HEK293 (cell line): ENCODE results near the gene INSM2.

Experiments
- CTCF ChIA-PET: fragments of 350-600 bp; formaldehyde crosslinking; extraction: SDS; loops from one replicate; lab custom pipeline; 2021; ENCODE audit warnings: antibody characterized with exemption; lab: Yijun Ruan, JAX
- POLR2A ChIA-PET: fragments of 300-600 bp; formaldehyde crosslinking; extraction: SDS; loops from one replicate; lab custom pipeline; 2020; ENCODE audit warnings: antibody characterized with exemption, inconsistent platforms; lab: Yijun Ruan, JAX
- H3K27ac ChIP-seq: fragments of 200-500 bp; sonication (Bioruptor generic); 2 replicates; pipeline ENCODE4 v1.5.1; 2014; ENCODE audit warnings: low read depth, low read length, control low read depth, inconsistent platforms; ENCODE audit errors: extremely low read depth
- H3K36me3 ChIP-seq, 2 experiments: fragments of 200-500 bp in 1 of 2; sonication (Bioruptor generic) in 1 of 2; 1 replicate in 1 of 2; 2 replicates in 1 of 2; pipeline ENCODE4 v1.5.1; 2014 to 2017; ENCODE audit warnings: inconsistent platforms in 2 of 2, low read length in 2 of 2; ENCODE audit not compliant: control insufficient read depth in 2 of 2, insufficient read depth in 1 of 2
- H3K4me1 ChIP-seq: fragments of 200-500 bp; sonication (Bioruptor generic); 2 replicates; pipeline ENCODE4 v1.5.1; 2014; ENCODE audit warnings: mild to moderate bottlenecking, low read length, inconsistent platforms; ENCODE audit not compliant: control insufficient read depth, insufficient read depth
- H3K4me3 ChIP-seq: 2 replicates; pipeline ENCODE4 v1.5.1; 2011; ENCODE audit warnings: low read depth, mild to moderate bottlenecking, control low read depth, low read length, moderate library complexity
- H3K9me3 ChIP-seq: fragments of 200-500 bp; sonication (Bioruptor generic); 2 replicates; pipeline ENCODE4 v1.5.1; 2014; ENCODE audit warnings: low read depth, low read length, inconsistent platforms; ENCODE audit not compliant: control insufficient read depth, insufficient read depth
- GLI4 ChIP-seq: fragments of 450-650 bp; formaldehyde crosslinking; IDR thresholded peaks from 2 replicates; pipeline ENCODE4 v1.5.1; 2016; ENCODE audit warnings: missing biosample characterization, missing genetic modification characterization
- KLF7 ChIP-seq: fragments of 450-650 bp; formaldehyde crosslinking; IDR thresholded peaks from 2 replicates; pipeline ENCODE4 v1.5.1; 2016; ENCODE audit warnings: missing biosample characterization, missing genetic modification characterization, borderline replicate concordance
- ZNF133 ChIP-seq: fragments of 450-650 bp; formaldehyde crosslinking; IDR thresholded peaks from 2 replicates; pipeline ENCODE4 v1.5.1; 2016; ENCODE audit warnings: missing biosample characterization, missing genetic modification characterization
- ZNF157 ChIP-seq: fragments of 450-650 bp; formaldehyde crosslinking; IDR thresholded peaks from 2 replicates; pipeline ENCODE4 v1.5.1; 2016; ENCODE audit warnings: missing biosample characterization, missing genetic modification characterization
- ZNF184 ChIP-seq: fragments of 450-650 bp; IDR thresholded peaks from 2 replicates; pipeline ENCODE4 v1.5.1; 2018; ENCODE audit warnings: missing biosample characterization, mild to moderate bottlenecking, missing genetic modification characterization
- ZNF202 ChIP-seq: fragments of 450-650 bp; formaldehyde crosslinking; IDR thresholded peaks from 2 replicates; pipeline ENCODE4 v1.5.1; 2016; ENCODE audit warnings: missing biosample characterization, missing genetic modification characterization, borderline replicate concordance
- ZNF221 ChIP-seq: fragments of 450-650 bp; formaldehyde crosslinking; IDR thresholded peaks from 2 replicates; pipeline ENCODE4 v1.5.1; 2017; ENCODE audit warnings: missing biosample characterization, missing genetic modification characterization, borderline replicate concordance
- ZNF223 ChIP-seq: fragments of 450-650 bp; formaldehyde crosslinking; IDR thresholded peaks from 2 replicates; pipeline ENCODE4 v1.5.1; 2016; ENCODE audit warnings: missing biosample characterization, missing genetic modification characterization
- ZNF248 ChIP-seq: fragments of 450-650 bp; formaldehyde crosslinking; IDR thresholded peaks from 2 replicates; pipeline ENCODE4 v1.5.1; 2017; ENCODE audit warnings: missing biosample characterization, missing genetic modification characterization
- ZNF335 ChIP-seq: fragments of 450-650 bp; formaldehyde crosslinking; conservative IDR thresholded peaks from 2 replicates; pipeline ENCODE4 v1.5.1; 2016; ENCODE audit warnings: missing biosample characterization, missing genetic modification characterization
- ZNF354C ChIP-seq: fragments of 450-650 bp; formaldehyde crosslinking; IDR thresholded peaks from 2 replicates; pipeline ENCODE4 v1.5.1; 2016; ENCODE audit warnings: missing biosample characterization, missing genetic modification characterization, low read depth, borderline replicate concordance
- ZNF394 ChIP-seq: fragments of 450-650 bp; formaldehyde crosslinking; IDR thresholded peaks from 2 replicates; pipeline ENCODE4 v1.5.1; 2016; ENCODE audit warnings: missing biosample characterization, missing genetic modification characterization, mild to moderate bottlenecking, moderate library complexity, borderline replicate concordance
- ZNF501 ChIP-seq: fragments of 450-650 bp; formaldehyde crosslinking; IDR thresholded peaks from 2 replicates; pipeline ENCODE4 v1.5.1; 2016; ENCODE audit warnings: missing biosample characterization, missing genetic modification characterization
- ZNF529 ChIP-seq: fragments of 450-650 bp; formaldehyde crosslinking; IDR thresholded peaks from 2 replicates; pipeline ENCODE4 v1.5.1; 2017; ENCODE audit warnings: missing genetic modification characterization, missing biosample characterization; ENCODE audit not compliant: insufficient replicate concordance
- ZNF555 ChIP-seq: fragments of 450-650 bp; formaldehyde crosslinking; conservative IDR thresholded peaks from 2 replicates; pipeline ENCODE4 v1.5.1; 2017; ENCODE audit warnings: missing biosample characterization, mild to moderate bottlenecking, missing genetic modification characterization, inconsistent platforms
- ZNF571 ChIP-seq: fragments of 450-650 bp; formaldehyde crosslinking; IDR thresholded peaks from 2 replicates; pipeline ENCODE4 v1.5.0; 2017; ENCODE audit warnings: missing biosample characterization, missing genetic modification characterization
- ZNF654 ChIP-seq: fragments of 450-650 bp; formaldehyde crosslinking; IDR thresholded peaks from 2 replicates; pipeline ENCODE4 v1.5.1; 2016; ENCODE audit warnings: low read depth, missing biosample characterization, missing genetic modification characterization
- ZNF658 ChIP-seq: fragments of 450-650 bp; formaldehyde crosslinking; IDR thresholded peaks from 2 replicates; pipeline ENCODE4; 2016; ENCODE audit warnings: missing biosample characterization, missing genetic modification characterization
- ZNF768 ChIP-seq: fragments of 450-650 bp; formaldehyde crosslinking; IDR thresholded peaks from 2 replicates; pipeline ENCODE4 v1.5.1; 2018; ENCODE audit warnings: missing biosample characterization, mild to moderate bottlenecking, missing genetic modification characterization
- ZNF777 ChIP-seq: fragments of 450-650 bp; formaldehyde crosslinking; IDR thresholded peaks from 2 replicates; pipeline ENCODE4 v1.5.1; 2017; ENCODE audit warnings: missing biosample characterization, missing genetic modification characterization, borderline replicate concordance
- TF ChIP-seq, protein P1 (sequence below): fragments of 450-650 bp; formaldehyde crosslinking; IDR thresholded peaks from 2 replicates; pipeline ENCODE4 v1.5.1; 2017; ENCODE audit warnings: missing biosample characterization, missing genetic modification characterization
- TF ChIP-seq, protein P2 (sequence below): fragments of 450-650 bp; formaldehyde crosslinking; IDR thresholded peaks from 2 replicates; pipeline ENCODE4 v1.5.1; 2016; ENCODE audit warnings: missing biosample characterization, missing genetic modification characterization, borderline replicate concordance
- TF ChIP-seq, protein P3 (sequence below): fragments of 450-650 bp; formaldehyde crosslinking; IDR thresholded peaks from 2 replicates; pipeline ENCODE4 v1.5.1; 2016; ENCODE audit warnings: missing biosample characterization, missing genetic modification characterization

INSM2 gene

DNA sequence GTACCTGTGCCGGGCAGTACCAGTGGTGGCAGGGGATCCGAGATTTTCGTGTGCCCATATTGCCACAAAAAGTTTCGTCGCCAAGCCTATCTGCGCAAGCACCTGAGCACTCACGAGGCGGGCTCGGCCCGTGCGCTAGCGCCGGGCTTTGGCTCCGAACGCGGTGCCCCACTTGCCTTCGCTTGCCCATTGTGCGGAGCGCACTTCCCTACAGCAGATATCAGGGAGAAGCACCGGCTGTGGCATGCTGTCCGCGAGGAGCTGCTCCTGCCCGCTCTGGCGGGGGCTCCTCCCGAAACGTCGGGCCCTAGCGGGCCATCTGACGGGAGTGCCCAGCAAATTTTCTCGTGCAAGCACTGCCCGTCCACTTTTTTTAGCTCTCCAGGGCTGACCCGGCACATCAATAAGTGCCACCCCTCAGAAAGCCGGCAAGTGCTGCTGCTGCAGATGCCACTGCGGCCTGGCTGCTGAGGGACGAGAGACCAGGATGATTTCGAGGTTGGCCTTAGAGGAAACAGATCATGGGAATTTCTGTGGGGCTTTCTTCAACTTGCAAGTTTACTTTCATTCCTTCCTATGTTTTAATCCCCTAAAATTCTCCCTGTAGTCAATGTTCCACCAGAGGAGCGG, 1.6 kb downstream of the INSM2 start:
- ChIA-PET CTCF (no interaction called here), POLR2A (no interaction called here)
- Histone ChIP-seq H3K4me3 (peak overlapping the region; percentile 50), H3K9me3 (no peaks in the 10 kb centered on the region), H3K4me1 (peaks cover 4% of the 10 kb centered on the region; the same call in 1 of the 2 replicates), H3K27ac (no peak overlapping the region), H3K36me3 (no peaks in the 10 kb centered on the region; a peak in 1 of 3 replicates)
- TF ChIP-seq ZNF394 (0 out of 2 replicates have a peak, but pooled peaks have one; percentile 2), ZNF335 (tag by site-specific recombination) (peak; percentile 64), ZNF184 (tag by site-specific recombination) (no peak), ZNF133 (tag by site-specific recombination) (no peak), ZNF501 (tag by site-specific recombination) (peak; percentile 14; the same call in 1 of the 2 replicates), ZNF529 (no peak), ZNF202 (tag by site-specific recombination) (peak; percentile 99), ZNF157 (tag by site-specific recombination) (no peak)
- TF ChIP-seq, protein P1, sequence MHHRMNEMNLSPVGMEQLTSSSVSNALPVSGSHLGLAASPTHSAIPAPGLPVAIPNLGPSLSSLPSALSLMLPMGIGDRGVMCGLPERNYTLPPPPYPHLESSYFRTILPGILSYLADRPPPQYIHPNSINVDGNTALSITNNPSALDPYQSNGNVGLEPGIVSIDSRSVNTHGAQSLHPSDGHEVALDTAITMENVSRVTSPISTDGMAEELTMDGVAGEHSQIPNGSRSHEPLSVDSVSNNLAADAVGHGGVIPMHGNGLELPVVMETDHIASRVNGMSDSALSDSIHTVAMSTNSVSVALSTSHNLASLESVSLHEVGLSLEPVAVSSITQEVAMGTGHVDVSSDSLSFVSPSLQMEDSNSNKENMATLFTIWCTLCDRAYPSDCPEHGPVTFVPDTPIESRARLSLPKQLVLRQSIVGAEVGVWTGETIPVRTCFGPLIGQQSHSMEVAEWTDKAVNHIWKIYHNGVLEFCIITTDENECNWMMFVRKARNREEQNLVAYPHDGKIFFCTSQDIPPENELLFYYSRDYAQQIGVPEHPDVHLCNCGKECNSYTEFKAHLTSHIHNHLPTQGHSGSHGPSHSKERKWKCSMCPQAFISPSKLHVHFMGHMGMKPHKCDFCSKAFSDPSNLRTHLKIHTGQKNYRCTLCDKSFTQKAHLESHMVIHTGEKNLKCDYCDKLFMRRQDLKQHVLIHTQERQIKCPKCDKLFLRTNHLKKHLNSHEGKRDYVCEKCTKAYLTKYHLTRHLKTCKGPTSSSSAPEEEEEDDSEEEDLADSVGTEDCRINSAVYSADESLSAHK (tag by site-specific recombination) = no peak

DNA sequence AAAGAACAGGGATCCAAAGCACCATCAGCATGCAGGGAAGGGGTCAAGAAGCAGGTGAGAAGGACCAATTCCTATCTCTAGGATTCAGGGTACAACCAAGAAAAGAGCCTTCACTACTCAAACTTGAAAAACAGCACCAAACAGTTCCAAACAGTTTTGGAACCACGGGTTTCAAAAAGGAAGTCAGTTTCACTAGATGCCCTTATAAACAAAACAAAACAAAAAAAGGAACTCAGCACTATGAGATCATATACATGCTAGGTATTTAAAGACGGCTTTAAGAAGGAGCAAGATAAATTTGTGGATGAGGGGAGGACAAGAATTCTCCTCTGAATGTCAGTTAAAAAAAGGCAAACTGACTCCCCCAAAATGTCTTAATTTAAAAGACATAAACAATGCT, 6.0 kb downstream of the INSM2 start:
- Histone ChIP-seq H3K4me1 (0 out of 2 replicates have a peak, but pooled peaks cover under 1% of the 10 kb centered on the region), H3K9me3 (no peaks in the 10 kb centered on the region), H3K27ac (no peak overlapping the region), H3K36me3 (no peaks in the 10 kb centered on the region; a peak in 1 of 3 replicates), H3K4me3 (no peak overlapping the region)
- CTCF ChIA-PET = no interaction called here
- POLR2A ChIA-PET = no interaction called here
- TF ChIP-seq, protein P2, sequence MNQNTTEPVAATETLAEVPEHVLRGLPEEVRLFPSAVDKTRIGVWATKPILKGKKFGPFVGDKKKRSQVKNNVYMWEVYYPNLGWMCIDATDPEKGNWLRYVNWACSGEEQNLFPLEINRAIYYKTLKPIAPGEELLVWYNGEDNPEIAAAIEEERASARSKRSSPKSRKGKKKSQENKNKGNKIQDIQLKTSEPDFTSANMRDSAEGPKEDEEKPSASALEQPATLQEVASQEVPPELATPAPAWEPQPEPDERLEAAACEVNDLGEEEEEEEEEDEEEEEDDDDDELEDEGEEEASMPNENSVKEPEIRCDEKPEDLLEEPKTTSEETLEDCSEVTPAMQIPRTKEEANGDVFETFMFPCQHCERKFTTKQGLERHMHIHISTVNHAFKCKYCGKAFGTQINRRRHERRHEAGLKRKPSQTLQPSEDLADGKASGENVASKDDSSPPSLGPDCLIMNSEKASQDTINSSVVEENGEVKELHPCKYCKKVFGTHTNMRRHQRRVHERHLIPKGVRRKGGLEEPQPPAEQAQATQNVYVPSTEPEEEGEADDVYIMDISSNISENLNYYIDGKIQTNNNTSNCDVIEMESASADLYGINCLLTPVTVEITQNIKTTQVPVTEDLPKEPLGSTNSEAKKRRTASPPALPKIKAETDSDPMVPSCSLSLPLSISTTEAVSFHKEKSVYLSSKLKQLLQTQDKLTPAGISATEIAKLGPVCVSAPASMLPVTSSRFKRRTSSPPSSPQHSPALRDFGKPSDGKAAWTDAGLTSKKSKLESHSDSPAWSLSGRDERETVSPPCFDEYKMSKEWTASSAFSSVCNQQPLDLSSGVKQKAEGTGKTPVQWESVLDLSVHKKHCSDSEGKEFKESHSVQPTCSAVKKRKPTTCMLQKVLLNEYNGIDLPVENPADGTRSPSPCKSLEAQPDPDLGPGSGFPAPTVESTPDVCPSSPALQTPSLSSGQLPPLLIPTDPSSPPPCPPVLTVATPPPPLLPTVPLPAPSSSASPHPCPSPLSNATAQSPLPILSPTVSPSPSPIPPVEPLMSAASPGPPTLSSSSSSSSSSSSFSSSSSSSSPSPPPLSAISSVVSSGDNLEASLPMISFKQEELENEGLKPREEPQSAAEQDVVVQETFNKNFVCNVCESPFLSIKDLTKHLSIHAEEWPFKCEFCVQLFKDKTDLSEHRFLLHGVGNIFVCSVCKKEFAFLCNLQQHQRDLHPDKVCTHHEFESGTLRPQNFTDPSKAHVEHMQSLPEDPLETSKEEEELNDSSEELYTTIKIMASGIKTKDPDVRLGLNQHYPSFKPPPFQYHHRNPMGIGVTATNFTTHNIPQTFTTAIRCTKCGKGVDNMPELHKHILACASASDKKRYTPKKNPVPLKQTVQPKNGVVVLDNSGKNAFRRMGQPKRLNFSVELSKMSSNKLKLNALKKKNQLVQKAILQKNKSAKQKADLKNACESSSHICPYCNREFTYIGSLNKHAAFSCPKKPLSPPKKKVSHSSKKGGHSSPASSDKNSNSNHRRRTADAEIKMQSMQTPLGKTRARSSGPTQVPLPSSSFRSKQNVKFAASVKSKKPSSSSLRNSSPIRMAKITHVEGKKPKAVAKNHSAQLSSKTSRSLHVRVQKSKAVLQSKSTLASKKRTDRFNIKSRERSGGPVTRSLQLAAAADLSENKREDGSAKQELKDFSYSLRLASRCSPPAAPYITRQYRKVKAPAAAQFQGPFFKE = no peak
- TF ChIP-seq, protein P3, sequence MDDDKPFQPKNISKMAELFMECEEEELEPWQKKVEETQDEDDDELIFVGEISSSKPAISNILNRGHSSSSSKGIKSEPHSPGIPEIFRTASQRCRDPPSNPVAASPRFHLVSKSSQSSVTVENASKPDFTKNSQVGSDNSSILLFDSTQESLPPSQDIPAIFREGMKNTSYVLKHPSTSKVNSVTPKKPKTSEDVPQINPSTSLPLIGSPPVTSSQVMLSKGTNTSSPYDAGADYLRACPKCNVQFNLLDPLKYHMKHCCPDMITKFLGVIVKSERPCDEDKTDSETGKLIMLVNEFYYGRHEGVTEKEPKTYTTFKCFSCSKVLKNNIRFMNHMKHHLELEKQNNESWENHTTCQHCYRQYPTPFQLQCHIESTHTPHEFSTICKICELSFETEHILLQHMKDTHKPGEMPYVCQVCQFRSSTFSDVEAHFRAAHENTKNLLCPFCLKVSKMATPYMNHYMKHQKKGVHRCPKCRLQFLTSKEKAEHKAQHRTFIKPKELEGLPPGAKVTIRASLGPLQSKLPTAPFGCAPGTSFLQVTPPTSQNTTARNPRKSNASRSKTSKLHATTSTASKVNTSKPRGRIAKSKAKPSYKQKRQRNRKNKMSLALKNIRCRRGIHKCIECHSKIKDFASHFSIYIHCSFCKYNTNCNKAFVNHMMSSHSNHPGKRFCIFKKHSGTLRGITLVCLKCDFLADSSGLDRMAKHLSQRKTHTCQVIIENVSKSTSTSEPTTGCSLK (tag by site-specific recombination) = no peak
- TF ChIP-seq ZNF654 (tag by site-specific recombination) = no peak
- TF ChIP-seq ZNF202 (tag by site-specific recombination) = no peak
- TF ChIP-seq ZNF777 (tag by site-specific recombination) = no peak
- no peak for TF ChIP-seq GLI4
- no peak for TF ChIP-seq ZNF354C (tag by site-specific recombination)
- no peak for TF ChIP-seq ZNF658 (tag by site-specific recombination)
- no peak for TF ChIP-seq ZNF221 (tag by site-specific recombination)
- no peak for TF ChIP-seq ZNF768 (tag by site-specific recombination)
- TF ChIP-seq ZNF248 = no peak
- TF ChIP-seq ZNF571 (tag by site-specific recombination) = no peak
- TF ChIP-seq ZNF555 (tag by site-specific recombination) = no peak
- TF ChIP-seq KLF7 (tag by site-specific recombination) = no peak
- TF ChIP-seq ZNF223 (tag by site-specific recombination) = no peak
